OCI-LY1 (cell line): ENCODE data around the gene WNT6.

Source experiments
- H2AFZ ChIP-seq: fragments of 200-600 bp; sonication (generic), shearing (Covaris generic); 2 replicates; pipeline ENCODE4 v1.6.0; 2014; ENCODE audit warnings: antibody characterized with exemption, mild to moderate bottlenecking, low read length
- H3F3A ChIP-seq: fragments of 200-600 bp; sonication (generic), shearing (Covaris generic); 2 replicates; pipeline ENCODE4 v1.6.0; 2014; ENCODE audit warnings: mild to moderate bottlenecking, antibody characterized with exemption, low read length, moderate library complexity; ENCODE audit not compliant: insufficient read depth
- H3K27ac ChIP-seq: fragments of 200-600 bp; sonication (generic); 2 replicates; pipeline ENCODE4 v1.5.1; 2014; ENCODE audit warnings: low read length, mixed run types, mild to moderate bottlenecking, low read depth; ENCODE audit not compliant: poor library complexity, severe bottlenecking
- H3K27me3 ChIP-seq: fragments of 200-600 bp; sonication (generic); 2 replicates; pipeline ENCODE4 v1.6.0; 2014; ENCODE audit warnings: antibody characterized with exemption, mild to moderate bottlenecking, low read length, moderate library complexity; ENCODE audit not compliant: insufficient read depth
- H3K36me3 ChIP-seq: fragments of 200-600 bp; sonication (generic); 2 replicates; pipeline ENCODE4 v1.6.1; 2014; ENCODE audit warnings: mild to moderate bottlenecking, antibody characterized with exemption, low read length, moderate library complexity, mixed read lengths; ENCODE audit not compliant: insufficient read depth
- H3K4me1 ChIP-seq: fragments of 200-600 bp; sonication (generic); 2 replicates; pipeline ENCODE4 v1.5.1; 2014; ENCODE audit warnings: mild to moderate bottlenecking, low read length, moderate library complexity; ENCODE audit not compliant: insufficient read depth, severe bottlenecking
- H3K4me2 ChIP-seq: fragments of 200-600 bp; sonication (generic), shearing (Covaris generic); 2 replicates; pipeline ENCODE4 v1.6.1; 2014; ENCODE audit warnings: low read length
- H3K4me3 ChIP-seq: fragments of 200-600 bp; sonication (generic); 2 replicates; pipeline ENCODE4 v1.5.1; 2014; ENCODE audit warnings: low read length, low read depth, mild to moderate bottlenecking, mixed read lengths; ENCODE audit not compliant: poor library complexity, severe bottlenecking
- H3K79me2 ChIP-seq: fragments of 200-600 bp; shearing (Covaris generic); 2 replicates; pipeline ENCODE4 v1.6.1; 2016; ENCODE audit warnings: mixed run types, low read length, mixed read lengths; ENCODE audit not compliant: insufficient read depth
- H3K9ac ChIP-seq: fragments of 200-600 bp; sonication (generic), shearing (Covaris generic); 2 replicates; pipeline ENCODE4 v1.6.1; 2014; ENCODE audit warnings: mild to moderate bottlenecking, low read length, mixed read lengths
- H3K9me2 ChIP-seq: fragments of 200-600 bp; sonication (generic), shearing (Covaris generic); 2 replicates; pipeline ENCODE4 v1.6.1; 2014; ENCODE audit warnings: low read depth, mild to moderate bottlenecking, low read length, mixed read lengths
- H3K9me3 ChIP-seq: fragments of 200-600 bp; shearing (Covaris generic); 2 replicates; pipeline ENCODE4 v1.6.1; 2014; ENCODE audit warnings: low read length, mixed read lengths
- H4K20me1 ChIP-seq: fragments of 200-600 bp; sonication (generic), shearing (Covaris generic); 2 replicates; pipeline ENCODE4 v1.6.0; 2016; ENCODE audit warnings: mild to moderate bottlenecking, low read length; ENCODE audit not compliant: insufficient read depth
- CTCF ChIP-seq: fragments of 200-600 bp; sonication (generic), shearing (Covaris generic); IDR thresholded peaks from 2 replicates; pipeline ENCODE4 v1.5.1; 2017; ENCODE audit warnings: mild to moderate bottlenecking, antibody characterized with exemption, low read length, moderate library complexity, mixed read lengths
- EZH2 ChIP-seq: fragments of 200-600 bp; sonication (generic), shearing (Covaris generic); IDR thresholded peaks from 2 replicates; pipeline ENCODE4 v1.8.0; 2017; ENCODE audit warnings: borderline replicate concordance, mixed run types, mild to moderate bottlenecking, antibody characterized with exemption, low read length, moderate library complexity, mixed read lengths

Gene WNT6

GRCh38 chr2:218814540-218815243, 44.9 kb upstream of the WNT6 start:
- Histone ChIP-seq H3K4me2 (no peak overlapping the region), H3K9me3 (no peaks in the 10 kb centered on the region), H3K36me3 (no peaks in the 10 kb centered on the region), H2AFZ (no peak overlapping the region), H4K20me1 (no peaks in the 10 kb centered on the region), H3F3A (no peaks in the 10 kb centered on the region), H3K27me3 (0 out of 2 replicates have a peak, but pooled peaks cover 7% of the 10 kb centered on the region), H3K79me2 (no peaks in the 10 kb centered on the region), H3K4me1 (no peaks in the 10 kb centered on the region), H3K27ac (no peak overlapping the region), H3K9me2 (no peaks in the 10 kb centered on the region), H3K9ac (no peak overlapping the region), H3K4me3 (no peak overlapping the region)
- TF ChIP-seq EZH2 (no peak), CTCF (no peak)

- H3K4me2 ChIP-seq = no peak overlapping the region
- H3F3A ChIP-seq = no peaks in the 10 kb centered on the region
- no peaks in the 10 kb centered on the region for H3K9me3 ChIP-seq
- H3K4me1 ChIP-seq = no peaks in the 10 kb centered on the region
- H3K27me3 ChIP-seq = 0 out of 2 replicates have a peak, but pooled peaks cover 7% of the 10 kb centered on the region
- TF ChIP-seq CTCF = no peak
- TF ChIP-seq EZH2 = no peak
- no peaks in the 10 kb centered on the region for H3K9me2 ChIP-seq
- H3K79me2 ChIP-seq = no peaks in the 10 kb centered on the region
- no peaks in the 10 kb centered on the region for H4K20me1 ChIP-seq
- H2AFZ ChIP-seq = no peak overlapping the region
- no peak overlapping the region for H3K4me3 ChIP-seq
- H3K27ac ChIP-seq = no peak overlapping the region
- no peak overlapping the region for H3K9ac ChIP-seq
- H3K36me3 ChIP-seq = no peaks in the 10 kb centered on the region
Observed at GRCh38 chr2:218815244-218815637, 44.4 kb upstream of the WNT6 start.

- Histone ChIP-seq H3F3A (no peaks in the 10 kb centered on the region), H3K79me2 (no peaks in the 10 kb centered on the region), H3K36me3 (no peaks in the 10 kb centered on the region), H3K27me3 (0 out of 2 replicates have a peak, but pooled peaks cover 7% of the 10 kb centered on the region), H3K27ac (no peak overlapping the region), H3K4me2 (no peak overlapping the region), H3K4me3 (no peak overlapping the region), H3K9ac (no peak overlapping the region), H3K9me3 (no peaks in the 10 kb centered on the region), H2AFZ (no peak overlapping the region), H3K9me2 (no peaks in the 10 kb centered on the region), H4K20me1 (no peaks in the 10 kb centered on the region), H3K4me1 (no peaks in the 10 kb centered on the region)
- TF ChIP-seq CTCF (no peak), EZH2 (no peak)
Observed at GRCh38 chr2:218815649-218816048, 44.0 kb upstream of the WNT6 start.
